ENCODE measurements around the gene TBC1D16. TPM values are rescaled to one million over a fixed set of nuclear protein-coding genes. Genes with fewer than 3 reads are reported as not detected.

Gene TBC1D16
- total RNA-seq, 2 donors from 2014 or later = 1.6 to 1.8 TPM

- no peaks in the 10 kb centered on the region for H3K9me3 Mint-ChIP-seq
- H3K4me3 Mint-ChIP-seq = no peak overlapping the region
- H3K36me3 Mint-ChIP-seq (ENCODE audit: low read depth) = no peaks in the 10 kb centered on the region
- H3K27me3 Mint-ChIP-seq = no peaks in the 10 kb centered on the region
- ATAC-seq (replicated peaks) = no peak
- no peak overlapping the region for H3K27ac Mint-ChIP-seq
- no peaks in the 10 kb centered on the region for H3K4me1 Mint-ChIP-seq
Measured at GRCh38 chr17:79985361-79985942, 50.2 kb downstream of the TBC1D16 start.

- H3K36me3 Mint-ChIP-seq (ENCODE audit: low read depth) = no peaks in the 10 kb centered on the region
- no peaks in the 10 kb centered on the region for H3K27me3 Mint-ChIP-seq
- H3K4me3 Mint-ChIP-seq = no peak overlapping the region
- ATAC-seq (replicated peaks) = no peak
- H3K9me3 Mint-ChIP-seq = no peaks in the 10 kb centered on the region
- H3K4me1 Mint-ChIP-seq = no peaks in the 10 kb centered on the region
- H3K27ac Mint-ChIP-seq = no peak overlapping the region
Measured at GRCh38 chr17:79984877-79985276, 50.8 kb downstream of the TBC1D16 start.

GRCh38 chr17:79984045-79984840 lies 51.4 kb downstream of the TBC1D16 start:
- Mint-ChIP-seq H3K9me3 (no peaks in the 10 kb centered on the region), H3K27ac (no peak overlapping the region), H3K27me3 (no peaks in the 10 kb centered on the region), H3K4me1 (no peaks in the 10 kb centered on the region), H3K36me3 (ENCODE audit: low read depth) (no peaks in the 10 kb centered on the region), H3K4me3 (no peak overlapping the region)
- no peak for ATAC-seq (replicated peaks)

DNA sequence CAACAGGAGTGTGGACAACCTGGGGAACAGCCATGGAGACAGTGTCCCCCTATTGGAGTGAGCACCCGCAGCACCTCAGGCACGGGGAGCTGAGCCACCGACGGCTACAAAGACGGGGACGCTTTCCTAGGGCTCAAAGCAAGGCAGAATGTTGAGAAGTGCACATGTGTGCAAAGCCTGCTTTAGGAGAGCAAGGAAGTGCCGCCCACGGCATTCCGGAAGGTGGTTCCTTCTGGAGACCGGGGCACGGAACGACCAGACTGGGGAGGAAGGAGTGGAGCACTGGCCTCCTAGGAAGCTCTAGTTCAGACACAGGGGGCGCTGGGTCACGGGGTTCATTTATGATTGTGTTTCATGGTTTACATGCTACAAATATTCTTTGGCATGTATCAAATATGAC lies 52.2 kb downstream of the TBC1D16 start:
- no peak for ATAC-seq (replicated peaks)
- Mint-ChIP-seq H3K4me3 (no peak overlapping the region), H3K4me1 (no peaks in the 10 kb centered on the region), H3K9me3 (no peaks in the 10 kb centered on the region), H3K27ac (no peak overlapping the region), H3K36me3 (ENCODE audit: low read depth) (no peaks in the 10 kb centered on the region), H3K27me3 (no peaks in the 10 kb centered on the region)

DNA sequence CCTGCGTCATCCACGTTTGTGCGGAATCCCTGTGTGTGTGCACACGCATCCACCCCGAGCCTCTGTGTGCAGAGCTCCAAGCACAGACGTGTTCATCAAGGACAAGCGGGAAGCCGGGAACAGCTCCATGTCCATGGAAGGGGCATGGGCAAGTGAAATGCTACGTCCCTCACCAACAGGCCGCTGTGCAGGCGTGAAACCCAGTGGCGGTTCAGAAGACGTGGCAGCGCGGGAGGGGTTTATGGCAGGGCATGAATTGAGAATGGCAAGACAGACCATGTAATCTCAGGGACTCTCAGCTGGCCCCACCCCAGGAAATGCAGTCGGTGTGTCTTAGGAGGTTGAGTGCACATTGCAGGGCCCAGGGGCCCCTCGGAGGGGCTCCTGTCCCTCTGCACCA lies 52.7 kb downstream of the TBC1D16 start:
- no peaks in the 10 kb centered on the region for H3K27me3 Mint-ChIP-seq
- no peak for ATAC-seq (replicated peaks)
- no peaks in the 10 kb centered on the region for H3K36me3 Mint-ChIP-seq (ENCODE audit: low read depth)
- no peak overlapping the region for H3K4me3 Mint-ChIP-seq
- H3K27ac Mint-ChIP-seq = no peak overlapping the region
- H3K9me3 Mint-ChIP-seq = no peaks in the 10 kb centered on the region
- H3K4me1 Mint-ChIP-seq = no peaks in the 10 kb centered on the region

DNA sequence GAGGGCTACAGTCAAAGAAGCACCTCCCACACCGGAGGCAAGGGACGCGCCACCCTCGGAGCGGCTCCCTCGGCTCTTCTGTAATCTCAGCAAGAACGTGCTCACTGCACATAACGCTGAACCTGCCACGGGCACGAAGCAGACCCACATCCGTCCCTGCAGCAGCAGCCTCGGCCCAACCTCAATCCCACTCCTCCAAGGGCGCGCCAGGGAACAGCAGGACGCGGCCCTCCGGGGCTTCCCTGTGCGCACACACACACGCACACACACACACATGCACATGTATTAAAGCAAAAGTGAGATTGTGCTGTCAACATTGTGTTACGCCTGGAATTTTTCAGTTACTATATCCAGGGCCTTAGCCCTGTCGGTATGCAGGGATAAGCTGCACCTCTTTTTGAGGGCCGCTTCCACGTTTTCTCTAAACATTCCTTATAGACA lies 54.0 kb downstream of the TBC1D16 start:
- H3K4me3 Mint-ChIP-seq = no peak overlapping the region
- H3K27ac Mint-ChIP-seq = no peak overlapping the region
- H3K36me3 Mint-ChIP-seq (ENCODE audit: low read depth) = no peaks in the 10 kb centered on the region
- no peak for ATAC-seq (replicated peaks)
- H3K9me3 Mint-ChIP-seq = no peaks in the 10 kb centered on the region
- H3K27me3 Mint-ChIP-seq = no peaks in the 10 kb centered on the region
- no peaks in the 10 kb centered on the region for H3K4me1 Mint-ChIP-seq

GRCh38 chr17:79981090-79981489 lies 54.6 kb downstream of the TBC1D16 start:
- Mint-ChIP-seq H3K36me3 (ENCODE audit: low read depth) (no peaks in the 10 kb centered on the region), H3K27me3 (no peaks in the 10 kb centered on the region)
- ATAC-seq (replicated peaks) = no peak

GRCh38 chr17:79980246-79981043 lies 55.2 kb downstream of the TBC1D16 start:
- Mint-ChIP-seq H3K9me3 (no peaks in the 10 kb centered on the region), H3K36me3 (ENCODE audit: low read depth) (no peaks in the 10 kb centered on the region), H3K27me3 (no peaks in the 10 kb centered on the region), H3K27ac (no peak overlapping the region), H3K4me1 (no peaks in the 10 kb centered on the region), H3K4me3 (no peak overlapping the region)
- no peak for ATAC-seq (replicated peaks)

More at GRCh38 chr17:79981090-79981489, 54.6 kb downstream of the TBC1D16 start:
- Mint-ChIP-seq H3K9me3 (no peaks in the 10 kb centered on the region), H3K4me3 (no peak overlapping the region), H3K27ac (no peak overlapping the region), H3K4me1 (no peaks in the 10 kb centered on the region)

- Mint-ChIP-seq H3K4me1 (no peaks in the 10 kb centered on the region), H3K4me3 (no peak overlapping the region), H3K27me3 (no peaks in the 10 kb centered on the region), H3K9me3 (no peaks in the 10 kb centered on the region), H3K27ac (no peak overlapping the region), H3K36me3 (ENCODE audit: low read depth) (no peaks in the 10 kb centered on the region)
- ATAC-seq (replicated peaks) = no peak
Measured at GRCh38 chr17:79979816-79980215, 55.9 kb downstream of the TBC1D16 start.

DNA sequence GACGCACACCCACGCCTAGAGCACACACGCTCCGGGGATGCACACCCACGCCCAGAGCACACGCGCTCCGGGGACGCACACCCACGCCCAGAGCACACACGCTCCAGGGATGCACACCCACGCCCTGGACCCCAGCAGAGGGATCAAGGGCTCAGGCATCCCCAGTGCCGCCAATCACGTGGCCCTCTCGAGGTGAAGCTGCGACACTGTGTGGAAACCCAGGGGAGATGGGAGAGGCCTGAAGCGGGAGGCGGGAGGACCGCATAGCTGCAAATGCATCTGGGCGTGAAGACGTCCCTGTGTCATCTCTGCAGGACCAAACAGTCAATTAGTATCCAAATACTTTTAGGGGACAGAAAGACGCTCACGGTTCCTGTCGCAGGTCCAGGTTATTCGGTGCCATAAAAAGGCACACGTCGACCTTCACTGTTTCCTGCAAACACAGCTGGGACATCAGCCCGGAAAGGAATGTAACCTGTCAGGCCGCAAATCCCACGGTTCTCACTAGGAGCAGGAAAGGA lies 56.4 kb downstream of the TBC1D16 start:
- H3K4me3 Mint-ChIP-seq = no peak overlapping the region
- H3K9me3 Mint-ChIP-seq = no peaks in the 10 kb centered on the region
- H3K27me3 Mint-ChIP-seq = no peaks in the 10 kb centered on the region
- H3K36me3 Mint-ChIP-seq (ENCODE audit: low read depth) = no peaks in the 10 kb centered on the region
- no peaks in the 10 kb centered on the region for H3K4me1 Mint-ChIP-seq
- H3K27ac Mint-ChIP-seq = no peak overlapping the region
- ATAC-seq (replicated peaks) = no peak

DNA sequence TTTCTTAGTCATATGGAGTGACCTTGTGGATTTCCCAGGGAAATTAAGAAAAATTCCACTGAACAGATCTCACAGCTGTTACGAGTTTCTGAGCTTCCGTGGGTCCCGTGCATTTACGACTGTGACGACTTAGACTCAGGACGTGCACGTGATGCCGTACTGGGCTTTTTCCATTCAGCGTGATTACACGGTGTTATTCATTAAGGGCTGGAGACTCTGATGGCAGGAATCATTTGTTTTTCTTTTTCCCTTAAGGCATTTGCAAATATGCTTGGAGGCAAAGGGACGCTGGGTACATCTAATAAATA lies 57.2 kb downstream of the TBC1D16 start:
- H3K9me3 Mint-ChIP-seq = no peaks in the 10 kb centered on the region
- H3K27me3 Mint-ChIP-seq = no peaks in the 10 kb centered on the region
- no peak for ATAC-seq (replicated peaks)
- no peaks in the 10 kb centered on the region for H3K36me3 Mint-ChIP-seq (ENCODE audit: low read depth)
- no peak overlapping the region for H3K4me3 Mint-ChIP-seq
- no peaks in the 10 kb centered on the region for H3K4me1 Mint-ChIP-seq
- no peak overlapping the region for H3K27ac Mint-ChIP-seq

DNA sequence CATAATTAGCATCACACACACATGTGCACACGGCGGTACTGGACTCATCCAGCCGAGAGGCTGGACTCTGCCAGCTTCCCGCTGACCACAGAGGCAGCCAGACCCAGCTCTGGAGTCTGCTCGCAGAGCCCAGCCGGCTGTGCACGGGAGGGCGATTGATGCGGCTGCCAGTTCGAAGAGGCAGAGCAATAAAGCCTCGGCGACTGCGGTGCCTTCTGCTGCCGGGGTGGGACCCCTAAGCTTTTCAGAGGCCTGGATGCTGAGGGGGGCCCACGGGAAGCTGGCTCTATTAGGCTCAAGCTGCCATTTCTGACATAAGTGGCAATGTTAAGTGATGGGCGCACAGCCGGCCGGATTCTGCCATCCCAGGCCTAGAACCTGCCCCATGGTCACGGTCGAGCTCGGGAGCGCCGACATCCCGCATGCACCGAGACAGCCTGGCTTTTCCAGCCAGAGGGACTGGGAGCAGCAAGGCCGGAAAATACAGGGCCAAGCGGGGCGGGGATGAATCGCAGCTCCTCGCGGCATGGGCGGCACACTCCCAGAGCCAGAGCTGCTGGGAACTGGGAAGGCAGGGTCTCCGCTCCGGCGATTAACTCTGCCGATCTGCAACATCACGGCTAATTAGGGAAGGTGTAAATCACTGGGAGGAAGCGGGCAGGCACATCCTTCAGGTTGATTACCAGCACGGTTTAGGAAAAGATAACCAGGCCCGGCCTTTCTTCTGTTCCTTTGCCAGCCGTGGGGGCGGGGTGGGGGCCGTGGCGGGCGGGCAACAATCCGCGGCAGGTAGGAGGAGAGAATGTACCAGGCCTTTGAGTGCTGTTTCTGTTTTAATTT lies 57.7 kb downstream of the TBC1D16 start:
- Mint-ChIP-seq H3K9me3 (no peaks in the 10 kb centered on the region), H3K36me3 (ENCODE audit: low read depth) (no peaks in the 10 kb centered on the region)
- no peak for ATAC-seq (replicated peaks)

DNA sequence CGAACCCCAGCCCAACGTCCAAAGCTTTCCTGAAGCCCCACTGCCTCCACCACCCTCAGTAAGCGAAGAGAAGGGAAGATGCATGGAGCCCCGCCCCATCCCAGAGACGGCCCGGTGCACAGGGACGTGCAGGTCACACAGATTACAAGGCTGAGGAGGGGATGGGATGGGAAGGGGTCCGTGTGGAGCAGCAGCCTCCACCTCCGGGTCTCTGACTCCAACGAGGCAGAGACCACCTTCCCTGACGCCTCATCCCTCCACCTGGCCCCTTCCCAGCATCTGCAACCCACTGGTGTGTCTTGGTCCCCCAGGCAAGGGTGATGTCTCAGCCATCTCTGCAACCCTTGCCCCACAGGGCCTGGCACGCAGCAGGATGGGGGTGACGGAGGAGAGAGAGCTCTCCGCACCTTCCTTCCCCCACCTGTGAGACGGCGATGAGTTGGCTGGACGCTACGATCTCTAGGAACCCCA lies 58.5 kb downstream of the TBC1D16 start:
- H3K36me3 Mint-ChIP-seq (ENCODE audit: low read depth) = no peaks in the 10 kb centered on the region
- no peaks in the 10 kb centered on the region for H3K9me3 Mint-ChIP-seq
- no peak overlapping the region for H3K4me3 Mint-ChIP-seq
- H3K27me3 Mint-ChIP-seq = no peaks in the 10 kb centered on the region
- no peak overlapping the region for H3K27ac Mint-ChIP-seq
- no peaks in the 10 kb centered on the region for H3K4me1 Mint-ChIP-seq
- no peak for ATAC-seq (replicated peaks)

More for the DNA sequence above, 57.7 kb downstream of the TBC1D16 start:
- Mint-ChIP-seq H3K27ac (no peak overlapping the region), H3K4me3 (no peak overlapping the region), H3K27me3 (no peaks in the 10 kb centered on the region), H3K4me1 (no peaks in the 10 kb centered on the region)

DNA sequence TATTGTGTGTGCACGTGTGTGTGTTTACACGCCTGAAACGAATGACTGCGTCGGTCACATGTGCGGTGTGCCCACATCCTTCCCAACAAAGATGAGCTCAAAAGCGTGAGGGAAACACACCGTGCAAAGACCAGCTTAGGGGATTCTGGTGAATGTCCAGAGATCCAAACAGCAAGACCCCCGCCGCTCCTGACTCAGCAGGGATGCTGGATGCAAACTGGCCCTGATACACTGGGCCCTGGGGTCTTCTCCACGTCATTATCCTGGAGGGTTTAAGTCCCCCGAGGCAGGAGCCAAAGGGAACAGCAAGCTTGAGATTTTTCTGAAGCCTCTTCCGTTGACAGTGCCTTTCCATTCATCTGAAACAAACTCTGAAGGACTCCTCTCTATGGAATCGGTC lies 59.2 kb downstream of the TBC1D16 start:
- Mint-ChIP-seq H3K36me3 (ENCODE audit: low read depth) (no peaks in the 10 kb centered on the region), H3K4me1 (no peaks in the 10 kb centered on the region), H3K9me3 (no peaks in the 10 kb centered on the region), H3K27ac (no peak overlapping the region), H3K27me3 (no peaks in the 10 kb centered on the region), H3K4me3 (no peak overlapping the region)
- ATAC-seq (replicated peaks) = no peak

Data from activated T-helper 17 cell treated with anti-CD3 and anti-CD28 coated beads, Interleukin-2, amount 50 U/mL, for 72 hours (primary cell).